Measurements from ENCODE around the gene POLR1A.

POLR1A gene

GRCh38 chr2:86052265-86052664 is 53.4 kb downstream of the POLR1A start:
- Histone ChIP-seq H3K4me3 (ENCODE audit: low read length) (no peak overlapping the region), H3K36me3 (ENCODE audit: control insufficient read depth, low read length) (peaks cover 77% of the 10 kb centered on the region), H3K27me3 (ENCODE audit: control insufficient read depth, low read length) (no peaks in the 10 kb centered on the region), H3K9me2 (replicated peaks; ENCODE audit: control insufficient read depth, low read length) (no peaks in the 10 kb centered on the region), H3K4me2 (ENCODE audit: low read length) (no peak overlapping the region), H3F3A (ENCODE audit: control insufficient read depth, insufficient read depth) (no peaks in the 10 kb centered on the region), H4K20me1 (ENCODE audit: control insufficient read depth, insufficient read depth, low read depth, low read length) (no peaks in the 10 kb centered on the region), H3K4me1 (ENCODE audit: control insufficient read depth, low read length) (no peaks in the 10 kb centered on the region), H3K27ac (ENCODE audit: low read depth, low read length) (no peak overlapping the region), H3K79me2 (ENCODE audit: control insufficient read depth, low read length) (no peaks in the 10 kb centered on the region), H3K9me3 (ENCODE audit: control insufficient read depth, insufficient read depth, low read length) (no peaks in the 10 kb centered on the region)
- no peak for TF ChIP-seq EZH2phosphoT487 (IDR thresholded peaks at IDR 0.05; ENCODE audit: borderline replicate concordance, low read length)
- TF ChIP-seq CTCF (IDR thresholded peaks at IDR 0.05; ENCODE audit: low read depth, low read length, poor library complexity, severe bottlenecking), result no peak

- TF ChIP-seq EZH2phosphoT487 (IDR thresholded peaks at IDR 0.05; ENCODE audit: borderline replicate concordance, low read length) (no peak), CTCF (IDR thresholded peaks at IDR 0.05; ENCODE audit: low read depth, low read length, poor library complexity, severe bottlenecking) (no peak)
- Histone ChIP-seq H3K4me2 (ENCODE audit: low read length) (no peak overlapping the region), H3F3A (ENCODE audit: control insufficient read depth, insufficient read depth) (no peaks in the 10 kb centered on the region), H3K9me3 (ENCODE audit: control insufficient read depth, insufficient read depth, low read length) (no peaks in the 10 kb centered on the region), H3K9me2 (replicated peaks; ENCODE audit: control insufficient read depth, low read length) (no peaks in the 10 kb centered on the region), H4K20me1 (ENCODE audit: control insufficient read depth, insufficient read depth, low read depth, low read length) (no peaks in the 10 kb centered on the region), H3K4me1 (ENCODE audit: control insufficient read depth, low read length) (no peaks in the 10 kb centered on the region), H3K4me3 (ENCODE audit: low read length) (no peak overlapping the region), H3K27me3 (ENCODE audit: control insufficient read depth, low read length) (no peaks in the 10 kb centered on the region), H3K27ac (ENCODE audit: low read depth, low read length) (no peak overlapping the region), H3K36me3 (ENCODE audit: control insufficient read depth, low read length) (peaks cover 83% of the 10 kb centered on the region), H3K79me2 (ENCODE audit: control insufficient read depth, low read length) (no peaks in the 10 kb centered on the region)
Measured at GRCh38 chr2:86050301-86050700, 55.4 kb downstream of the POLR1A start.

- no peaks in the 10 kb centered on the region for H3K9me2 ChIP-seq (replicated peaks; ENCODE audit: control insufficient read depth, low read length)
- TF ChIP-seq EZH2phosphoT487 (IDR thresholded peaks at IDR 0.05; ENCODE audit: borderline replicate concordance, low read length) (no peak), CTCF (IDR thresholded peaks at IDR 0.05; ENCODE audit: low read depth, low read length, poor library complexity, severe bottlenecking) (no peak)
- H3K4me3 ChIP-seq (ENCODE audit: low read length), result no peak overlapping the region
- H3K36me3 ChIP-seq (ENCODE audit: control insufficient read depth, low read length), result peaks cover 86% of the 10 kb centered on the region
- no peaks in the 10 kb centered on the region for H3K4me1 ChIP-seq (ENCODE audit: control insufficient read depth, low read length)
- H3K9me3 ChIP-seq (ENCODE audit: control insufficient read depth, insufficient read depth, low read length), result no peaks in the 10 kb centered on the region
- no peak overlapping the region for H3K4me2 ChIP-seq (ENCODE audit: low read length)
- H4K20me1 ChIP-seq (ENCODE audit: control insufficient read depth, insufficient read depth, low read depth, low read length), result no peaks in the 10 kb centered on the region
- H3K27ac ChIP-seq (ENCODE audit: low read depth, low read length), result no peak overlapping the region
- no peaks in the 10 kb centered on the region for H3K27me3 ChIP-seq (ENCODE audit: control insufficient read depth, low read length)
- H3K79me2 ChIP-seq (ENCODE audit: control insufficient read depth, low read length), result no peaks in the 10 kb centered on the region
- H3F3A ChIP-seq (ENCODE audit: control insufficient read depth, insufficient read depth), result no peaks in the 10 kb centered on the region
Measured at GRCh38 chr2:86049529-86049928, 56.2 kb downstream of the POLR1A start.

GRCh38 chr2:86048888-86049287 is 56.8 kb downstream of the POLR1A start:
- no peaks in the 10 kb centered on the region for H3K79me2 ChIP-seq (ENCODE audit: control insufficient read depth, low read length)
- H3K36me3 ChIP-seq (ENCODE audit: control insufficient read depth, low read length), result peaks cover 85% of the 10 kb centered on the region
- H3F3A ChIP-seq (ENCODE audit: control insufficient read depth, insufficient read depth), result no peaks in the 10 kb centered on the region
- no peak overlapping the region for H3K27ac ChIP-seq (ENCODE audit: low read depth, low read length)
- no peaks in the 10 kb centered on the region for H3K9me2 ChIP-seq (replicated peaks; ENCODE audit: control insufficient read depth, low read length)
- no peaks in the 10 kb centered on the region for H4K20me1 ChIP-seq (ENCODE audit: control insufficient read depth, insufficient read depth, low read depth, low read length)
- H3K27me3 ChIP-seq (ENCODE audit: control insufficient read depth, low read length), result no peaks in the 10 kb centered on the region
- H3K9me3 ChIP-seq (ENCODE audit: control insufficient read depth, insufficient read depth, low read length), result no peaks in the 10 kb centered on the region
- TF ChIP-seq CTCF (IDR thresholded peaks at IDR 0.05; ENCODE audit: low read depth, low read length, poor library complexity, severe bottlenecking), result no peak
- no peak for TF ChIP-seq EZH2phosphoT487 (IDR thresholded peaks at IDR 0.05; ENCODE audit: borderline replicate concordance, low read length)
- no peak overlapping the region for H3K4me2 ChIP-seq (ENCODE audit: low read length)
- no peak overlapping the region for H3K4me3 ChIP-seq (ENCODE audit: low read length)
- no peaks in the 10 kb centered on the region for H3K4me1 ChIP-seq (ENCODE audit: control insufficient read depth, low read length)
